Measurements from ENCODE around the gene GATA1. TPM values are rescaled to one million over a fixed set of nuclear protein-coding genes. Genes with fewer than 3 reads are reported as not detected.
A peak's percentile ranks its signal among the peaks of the same experiment; 100 is the strongest.

Gene GATA1
- total RNA-seq, 2 experiments from 2014 or later = not detected

DNA sequence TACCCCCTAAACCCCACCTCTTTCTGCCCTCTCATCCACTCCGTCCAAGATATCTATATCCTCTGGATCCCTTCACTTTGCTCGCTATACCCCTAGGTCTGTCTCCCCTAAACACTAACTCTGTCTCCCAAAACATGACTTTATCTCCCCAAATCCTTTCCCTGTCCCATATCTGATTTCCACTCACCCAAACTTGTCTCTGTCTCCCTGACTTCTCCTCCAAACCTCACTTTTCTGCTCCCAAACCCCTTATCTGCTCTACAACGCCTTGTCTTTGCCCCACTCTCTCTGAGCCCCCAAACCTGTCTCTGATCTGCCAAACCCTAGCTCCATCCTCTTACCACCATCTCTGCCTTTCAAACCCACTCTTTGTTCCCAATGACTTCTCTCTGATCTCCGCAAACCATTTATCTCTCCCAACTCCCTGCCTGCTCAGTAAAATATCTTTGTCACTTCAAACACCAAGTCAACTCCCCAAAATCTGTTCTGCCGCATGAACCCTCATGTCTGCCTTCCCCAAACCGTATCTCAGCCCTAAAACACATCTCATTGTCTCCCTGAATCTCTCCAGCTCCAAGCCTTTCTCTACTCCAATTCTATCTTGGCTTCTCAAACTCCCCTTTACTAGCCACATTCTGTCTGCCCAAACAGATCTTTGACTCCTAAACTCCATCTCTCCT is 575 bp downstream of the GATA1 start:
- DNase-seq (no peak), ATAC-seq (no peak)
- Mint-ChIP-seq H3K27ac (no peak overlapping the region), H3K4me3 (no peak overlapping the region), H3K4me1 (ENCODE audit: low read depth) (peaks cover 16% of the 10 kb centered on the region), H3K36me3 (ENCODE audit: low read depth) (no peaks in the 10 kb centered on the region), H3K9me3 (ENCODE audit: insufficient read depth) (no peaks in the 10 kb centered on the region), H3K27me3 (ENCODE audit: low read depth) (peaks cover 6% of the 10 kb centered on the region)
- ChIA-PET CTCF (no interaction called here), POLR2A (no interaction called here)

DNA sequence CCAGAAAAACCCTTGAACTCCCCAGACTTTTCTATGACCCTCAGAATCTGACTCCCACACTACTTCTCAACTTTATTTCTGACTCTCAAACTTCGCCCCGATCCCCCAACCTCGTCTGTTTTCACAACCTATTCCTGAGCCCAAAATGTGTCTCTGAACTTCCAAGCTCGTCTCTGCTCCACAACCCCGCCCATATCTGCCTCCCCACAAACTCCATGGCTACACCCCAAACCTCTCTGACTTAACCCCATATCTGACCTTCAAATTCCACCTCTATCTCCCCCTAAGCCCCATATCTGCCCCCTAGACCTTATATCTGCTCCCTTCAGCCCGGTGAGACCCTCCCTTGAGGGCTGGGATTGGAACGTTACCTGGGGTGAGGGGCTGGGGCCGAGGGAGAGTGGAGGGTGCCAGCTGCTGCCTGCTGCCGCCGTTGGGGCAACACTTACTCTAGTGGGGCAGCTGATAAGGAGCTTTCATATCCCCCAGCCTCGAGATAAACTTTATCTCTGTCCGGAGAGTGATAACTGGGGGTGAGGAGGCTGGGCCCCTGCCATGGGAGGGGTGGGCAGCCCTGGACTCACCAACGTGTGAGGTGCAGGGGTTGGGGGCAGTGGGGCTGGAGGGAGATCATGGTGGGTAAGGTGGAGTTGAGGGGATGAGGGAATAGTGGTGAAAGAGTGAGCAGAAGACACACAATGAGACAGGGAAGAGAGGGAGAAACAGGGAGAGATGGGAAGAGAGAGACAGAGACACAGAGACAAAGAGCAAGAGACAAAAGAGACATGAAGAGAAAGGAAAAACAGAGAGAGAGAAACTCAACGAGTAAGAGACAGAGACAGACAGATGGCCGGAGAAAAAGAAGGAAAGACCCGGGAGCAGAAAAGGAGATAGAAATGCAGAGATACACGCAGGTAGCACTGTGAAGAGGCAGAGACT is 1.4 kb downstream of the GATA1 start:
- H3K27me3 Mint-ChIP-seq (ENCODE audit: low read depth) = peaks cover 6% of the 10 kb centered on the region
- POLR2A ChIA-PET = no interaction called here
- peaks cover 16% of the 10 kb centered on the region for H3K4me1 Mint-ChIP-seq (ENCODE audit: low read depth)
- no peak overlapping the region for H3K4me3 Mint-ChIP-seq
- no peak overlapping the region for H3K27ac Mint-ChIP-seq
- ATAC-seq (no peak), DNase-seq (no peak)
- H3K9me3 Mint-ChIP-seq (ENCODE audit: insufficient read depth) = no peaks in the 10 kb centered on the region
- CTCF ChIA-PET = no interaction called here
- H3K36me3 Mint-ChIP-seq (ENCODE audit: low read depth) = no peaks in the 10 kb centered on the region

DNA sequence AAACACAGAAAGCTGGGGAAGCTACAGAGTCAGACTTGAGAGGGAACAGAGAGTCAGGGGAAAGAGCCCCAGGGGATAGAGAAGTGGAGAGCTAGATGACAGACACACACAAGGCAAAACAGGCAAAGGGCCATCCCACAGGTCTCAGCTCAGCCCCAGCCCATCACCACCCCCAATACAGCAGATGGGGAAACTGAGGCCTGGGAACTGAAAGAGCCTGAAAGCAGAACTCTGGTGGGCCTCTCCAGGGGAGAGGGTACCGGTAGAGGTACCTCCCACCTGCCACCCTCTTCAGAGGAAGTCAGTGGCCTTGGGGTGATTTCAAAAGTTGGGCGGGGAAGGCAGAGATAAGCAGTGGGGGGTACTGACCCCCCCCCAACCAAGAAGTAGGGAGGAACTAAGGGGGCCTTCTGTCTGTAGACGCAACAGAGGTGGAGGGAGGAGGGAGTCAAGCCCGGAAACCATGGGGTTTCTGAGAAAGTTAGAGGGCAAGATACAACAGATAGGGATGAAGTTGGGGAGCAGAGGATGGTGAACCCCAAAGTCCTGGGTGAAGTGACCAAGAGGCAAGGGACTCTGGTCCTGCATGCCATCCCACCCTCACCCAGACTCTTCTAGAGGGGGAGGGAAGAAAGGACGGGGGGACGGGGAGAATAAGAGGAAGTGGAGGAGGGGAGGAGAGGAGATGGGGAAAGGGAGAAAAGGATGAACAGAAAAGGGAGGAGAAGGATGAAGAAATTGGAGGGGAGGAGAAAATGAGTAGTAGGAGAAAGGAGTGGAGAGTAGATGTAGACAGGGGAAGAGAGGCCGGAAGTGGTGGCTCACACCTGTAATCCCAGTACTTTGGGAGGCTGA is 3.2 kb downstream of the GATA1 start:
- Mint-ChIP-seq H3K4me1 (ENCODE audit: low read depth) (peaks cover 16% of the 10 kb centered on the region), H3K36me3 (ENCODE audit: low read depth) (no peaks in the 10 kb centered on the region), H3K4me3 (no peak overlapping the region), H3K27me3 (ENCODE audit: low read depth) (peaks cover 6% of the 10 kb centered on the region), H3K9me3 (ENCODE audit: insufficient read depth) (no peaks in the 10 kb centered on the region), H3K27ac (peak overlapping the region; percentile 80)
- ChIA-PET POLR2A (no interaction called here), CTCF (no interaction called here)
- ATAC-seq = no peak
- peak; percentile 25 for DNase-seq

DNA sequence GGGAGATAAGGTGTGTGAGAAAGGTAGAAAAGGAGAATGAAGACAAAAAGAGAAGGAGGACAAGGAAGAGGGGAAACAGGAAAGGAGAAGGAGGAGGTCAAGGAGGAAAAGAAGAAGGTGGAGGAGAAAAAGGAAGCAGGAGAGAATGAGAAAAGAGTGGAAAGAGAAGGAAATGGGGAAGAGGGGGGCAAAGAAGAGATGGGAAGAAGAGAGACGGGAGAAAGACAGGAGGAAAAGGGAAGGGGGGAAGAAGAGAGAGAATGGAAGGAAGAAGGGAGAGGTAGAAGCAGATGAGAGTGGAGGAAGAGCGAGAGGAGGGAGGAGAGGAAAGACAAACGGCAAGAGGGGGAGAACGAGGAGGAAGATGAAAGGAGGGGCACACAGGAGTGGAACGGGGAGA is 4.1 kb downstream of the GATA1 start:
- ATAC-seq = no peak
- ChIA-PET POLR2A (no interaction called here), CTCF (no interaction called here)
- Mint-ChIP-seq H3K4me3 (no peak overlapping the region), H3K9me3 (ENCODE audit: insufficient read depth) (no peaks in the 10 kb centered on the region), H3K36me3 (ENCODE audit: low read depth) (no peaks in the 10 kb centered on the region), H3K4me1 (ENCODE audit: low read depth) (peaks cover 16% of the 10 kb centered on the region), H3K27ac (no peak overlapping the region), H3K27me3 (ENCODE audit: low read depth) (peaks cover 6% of the 10 kb centered on the region)
- no peak for DNase-seq

DNA sequence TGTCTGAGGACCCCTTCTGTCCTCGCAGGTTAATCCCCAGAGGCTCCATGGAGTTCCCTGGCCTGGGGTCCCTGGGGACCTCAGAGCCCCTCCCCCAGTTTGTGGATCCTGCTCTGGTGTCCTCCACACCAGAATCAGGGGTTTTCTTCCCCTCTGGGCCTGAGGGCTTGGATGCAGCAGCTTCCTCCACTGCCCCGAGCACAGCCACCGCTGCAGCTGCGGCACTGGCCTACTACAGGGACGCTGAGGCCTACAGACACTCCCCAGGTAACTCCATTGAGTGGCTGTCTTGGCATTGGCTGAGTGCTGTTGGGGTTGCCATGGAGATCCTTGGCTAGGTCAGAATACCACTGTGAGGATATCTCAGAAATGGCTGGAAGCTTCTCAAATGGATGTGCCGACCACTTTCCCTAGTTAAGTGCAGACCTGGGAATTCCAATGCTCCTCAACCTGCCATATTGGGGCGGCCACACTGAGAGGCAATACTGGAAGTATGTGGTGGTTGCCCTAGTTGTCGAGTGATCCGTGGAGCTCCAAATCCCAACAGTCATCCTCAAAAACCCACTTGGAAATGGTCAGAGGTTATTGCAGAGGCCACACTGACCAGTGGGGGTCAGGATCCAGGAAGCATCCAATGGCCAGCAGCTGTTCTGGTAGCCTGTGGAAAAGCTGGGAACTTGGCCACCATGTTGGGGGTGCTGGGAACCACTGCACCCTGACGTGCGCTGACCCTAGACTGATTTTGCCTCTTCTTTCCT is 4.9 kb downstream of the GATA1 start:
- H3K36me3 Mint-ChIP-seq (ENCODE audit: low read depth) = no peaks in the 10 kb centered on the region
- DNase-seq = no peak
- no peak overlapping the region for H3K27ac Mint-ChIP-seq
- H3K9me3 Mint-ChIP-seq (ENCODE audit: insufficient read depth) = no peaks in the 10 kb centered on the region
- H3K4me1 Mint-ChIP-seq (ENCODE audit: low read depth) = peaks cover 16% of the 10 kb centered on the region
- CTCF ChIA-PET = no interaction called here
- no peak for ATAC-seq
- POLR2A ChIA-PET = no interaction called here
- H3K4me3 Mint-ChIP-seq = no peak overlapping the region
- peaks cover 6% of the 10 kb centered on the region for H3K27me3 Mint-ChIP-seq (ENCODE audit: low read depth)

DNA sequence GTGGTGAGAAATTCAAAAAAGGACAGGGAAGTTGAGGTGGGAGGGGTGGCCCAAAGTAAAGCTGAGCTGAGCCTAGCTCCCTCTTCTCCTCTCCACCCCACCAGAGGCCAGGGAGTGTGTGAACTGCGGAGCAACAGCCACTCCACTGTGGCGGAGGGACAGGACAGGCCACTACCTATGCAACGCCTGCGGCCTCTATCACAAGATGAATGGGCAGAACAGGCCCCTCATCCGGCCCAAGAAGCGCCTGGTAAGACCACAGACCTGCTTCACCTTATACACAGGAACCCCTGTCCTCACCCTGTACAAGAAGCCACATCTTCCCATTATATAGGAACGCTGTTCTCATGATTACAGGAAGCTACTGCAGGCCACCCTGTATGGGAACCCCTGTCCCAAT is 5.8 kb downstream of the GATA1 start:
- no peak overlapping the region for H3K4me3 Mint-ChIP-seq
- DNase-seq (no peak), ATAC-seq (no peak)
- peaks cover 3% of the 10 kb centered on the region for H3K27me3 Mint-ChIP-seq (ENCODE audit: low read depth)
- peaks cover 16% of the 10 kb centered on the region for H3K4me1 Mint-ChIP-seq (ENCODE audit: low read depth)
- no peaks in the 10 kb centered on the region for H3K36me3 Mint-ChIP-seq (ENCODE audit: low read depth)
- ChIA-PET POLR2A (no interaction called here), CTCF (no interaction called here)
- no peak overlapping the region for H3K27ac Mint-ChIP-seq
- no peaks in the 10 kb centered on the region for H3K9me3 Mint-ChIP-seq (ENCODE audit: insufficient read depth)

DNA sequence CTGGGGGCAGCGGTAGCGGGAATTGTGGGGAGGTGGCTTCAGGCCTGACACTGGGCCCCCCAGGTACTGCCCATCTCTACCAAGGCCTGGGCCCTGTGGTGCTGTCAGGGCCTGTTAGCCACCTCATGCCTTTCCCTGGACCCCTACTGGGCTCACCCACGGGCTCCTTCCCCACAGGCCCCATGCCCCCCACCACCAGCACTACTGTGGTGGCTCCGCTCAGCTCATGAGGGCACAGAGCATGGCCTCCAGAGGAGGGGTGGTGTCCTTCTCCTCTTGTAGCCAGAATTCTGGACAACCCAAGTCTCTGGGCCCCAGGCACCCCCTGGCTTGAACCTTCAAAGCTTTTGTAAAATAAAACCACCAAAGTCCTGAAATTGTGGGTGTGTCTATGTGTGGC is 7.5 kb downstream of the GATA1 start:
- ChIA-PET CTCF (no interaction called here), POLR2A (no interaction called here)
- H3K9me3 Mint-ChIP-seq (ENCODE audit: insufficient read depth) = no peaks in the 10 kb centered on the region
- no peaks in the 10 kb centered on the region for H3K36me3 Mint-ChIP-seq (ENCODE audit: low read depth)
- no peak overlapping the region for H3K4me3 Mint-ChIP-seq
- ATAC-seq (no peak), DNase-seq (no peak)
- H3K27ac Mint-ChIP-seq = no peak overlapping the region
- no peaks in the 10 kb centered on the region for H3K27me3 Mint-ChIP-seq (ENCODE audit: low read depth)
- peaks cover 12% of the 10 kb centered on the region for H3K4me1 Mint-ChIP-seq (ENCODE audit: low read depth)

DNA sequence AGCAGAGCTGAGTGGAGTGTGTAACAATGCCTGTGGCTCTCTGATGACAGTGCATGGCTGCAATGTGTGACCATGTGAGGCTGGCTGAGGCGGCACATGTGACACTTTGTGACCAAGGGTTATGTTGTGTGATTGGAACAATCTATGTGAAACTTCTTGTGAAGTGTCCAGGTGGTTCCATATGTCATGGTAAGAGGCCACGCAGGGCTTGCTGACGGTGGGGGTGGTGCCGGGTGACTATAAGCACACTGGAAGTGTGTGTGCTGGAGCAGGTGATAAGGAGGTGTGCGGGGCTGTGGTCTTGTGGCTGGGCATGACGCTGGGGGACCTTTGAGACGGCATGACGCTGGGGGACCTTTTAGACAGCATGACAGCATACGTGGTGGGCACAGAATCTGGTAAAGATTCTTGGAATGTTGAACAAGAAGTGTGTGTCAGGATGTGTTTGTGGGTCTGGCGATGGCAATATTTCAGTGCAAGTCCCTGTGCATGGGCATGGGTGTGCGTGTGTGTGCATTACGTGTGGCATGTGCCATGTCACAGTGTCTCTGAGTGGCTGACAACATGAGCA is 8.0 kb downstream of the GATA1 start:
- POLR2A ChIA-PET = no interaction called here
- H3K36me3 Mint-ChIP-seq (ENCODE audit: low read depth) = no peaks in the 10 kb centered on the region
- DNase-seq = no peak
- no peak for ATAC-seq
- H3K27me3 Mint-ChIP-seq (ENCODE audit: low read depth) = no peaks in the 10 kb centered on the region
- CTCF ChIA-PET = no interaction called here
- peaks cover 8% of the 10 kb centered on the region for H3K4me1 Mint-ChIP-seq (ENCODE audit: low read depth)
- H3K9me3 Mint-ChIP-seq (ENCODE audit: insufficient read depth) = no peaks in the 10 kb centered on the region
- H3K4me3 Mint-ChIP-seq = no peak overlapping the region
- no peak overlapping the region for H3K27ac Mint-ChIP-seq

DNA sequence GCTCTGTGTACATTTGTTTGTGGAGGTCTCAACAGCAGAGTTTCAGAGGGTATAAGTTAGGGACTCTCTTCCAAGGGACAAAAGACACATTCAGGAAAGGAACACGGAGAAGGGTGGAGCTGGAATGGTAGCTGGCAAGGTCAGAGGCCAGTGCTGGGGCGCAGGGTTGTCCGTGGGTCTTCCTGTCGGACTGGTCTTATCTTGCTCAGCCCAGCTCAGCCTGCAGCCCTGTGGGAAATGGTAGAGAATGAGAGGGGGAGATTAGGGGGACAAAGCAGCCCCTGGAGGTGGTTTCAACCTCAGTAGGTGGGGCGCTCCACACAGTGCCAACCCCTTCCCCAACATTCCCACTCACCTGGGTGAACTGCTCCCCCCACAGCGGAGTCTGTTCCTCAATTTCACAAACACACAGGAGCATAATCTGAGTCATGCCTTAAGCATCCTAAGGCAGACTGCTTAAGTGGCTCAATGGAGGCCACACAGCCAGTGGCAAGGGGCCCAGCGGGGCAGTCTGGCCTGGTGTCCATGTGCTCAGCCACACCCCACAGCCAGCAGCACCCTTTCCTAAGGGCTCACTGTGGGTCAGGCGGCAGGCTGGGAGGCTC is 8.6 kb downstream of the GATA1 start:
- DNase-seq (no peak), ATAC-seq (no peak)
- H3K27ac Mint-ChIP-seq = no peak overlapping the region
- peaks cover 3% of the 10 kb centered on the region for H3K4me1 Mint-ChIP-seq (ENCODE audit: low read depth)
- CTCF ChIA-PET = no interaction called here
- H3K27me3 Mint-ChIP-seq (ENCODE audit: low read depth) = no peaks in the 10 kb centered on the region
- no peaks in the 10 kb centered on the region for H3K36me3 Mint-ChIP-seq (ENCODE audit: low read depth)
- H3K4me3 Mint-ChIP-seq = no peak overlapping the region
- POLR2A ChIA-PET = no interaction called here
- H3K9me3 Mint-ChIP-seq (ENCODE audit: insufficient read depth) = no peaks in the 10 kb centered on the region

DNA sequence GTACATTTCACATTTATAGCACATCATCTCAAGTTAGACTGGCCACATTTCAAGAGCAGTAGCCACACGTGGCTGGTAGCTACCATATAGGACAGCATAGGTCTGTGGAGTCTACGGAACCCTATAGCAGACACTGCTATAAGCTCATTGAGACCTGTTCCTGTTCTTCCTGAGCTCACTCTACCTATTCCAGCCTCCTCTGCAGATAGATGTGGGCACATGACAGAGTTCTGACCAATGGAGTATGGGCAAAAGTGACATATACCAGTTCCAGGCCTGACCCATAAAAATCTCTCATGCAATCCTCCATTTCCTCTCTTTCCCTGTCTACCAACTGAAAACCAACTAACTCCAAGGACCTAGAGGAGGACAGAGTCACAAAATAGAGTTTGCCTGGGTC is 11.9 kb downstream of the GATA1 start:
- POLR2A ChIA-PET = no interaction called here
- peaks cover 2% of the 10 kb centered on the region for H3K36me3 Mint-ChIP-seq (ENCODE audit: low read depth)
- H3K27me3 Mint-ChIP-seq (ENCODE audit: low read depth) = no peaks in the 10 kb centered on the region
- H3K9me3 Mint-ChIP-seq (ENCODE audit: insufficient read depth) = no peaks in the 10 kb centered on the region
- H3K4me1 Mint-ChIP-seq (ENCODE audit: low read depth) = peaks cover 14% of the 10 kb centered on the region
- DNase-seq = no peak
- H3K27ac Mint-ChIP-seq = no peak overlapping the region
- no peak for ATAC-seq
- CTCF ChIA-PET = no interaction called here
- H3K4me3 Mint-ChIP-seq = no peak overlapping the region
